SU-DHL-6 (cell line): Measurements from ENCODE around the gene MRPS14.

Experiments
- EZH2phosphoT487 ChIP-seq: fragments of 200-600 bp; sonication (generic), shearing (Covaris generic); conservative IDR thresholded peaks from 2 replicates; pipeline ENCODE4 v1.6.1; 2018; ENCODE audit warnings: mild to moderate bottlenecking, antibody characterized with exemption, low read length, moderate library complexity, mixed read lengths
- TF ChIP-seq, protein P1 (sequence below): fragments of 200-600 bp; sonication (generic); IDR thresholded peaks from one replicate; pipeline ENCODE4 v1.5.1; 2017; ENCODE audit warnings: antibody characterized with exemption, mild to moderate bottlenecking, low read length, moderate library complexity; ENCODE audit not compliant: insufficient read depth, poor library complexity, severe bottlenecking

DNA sequence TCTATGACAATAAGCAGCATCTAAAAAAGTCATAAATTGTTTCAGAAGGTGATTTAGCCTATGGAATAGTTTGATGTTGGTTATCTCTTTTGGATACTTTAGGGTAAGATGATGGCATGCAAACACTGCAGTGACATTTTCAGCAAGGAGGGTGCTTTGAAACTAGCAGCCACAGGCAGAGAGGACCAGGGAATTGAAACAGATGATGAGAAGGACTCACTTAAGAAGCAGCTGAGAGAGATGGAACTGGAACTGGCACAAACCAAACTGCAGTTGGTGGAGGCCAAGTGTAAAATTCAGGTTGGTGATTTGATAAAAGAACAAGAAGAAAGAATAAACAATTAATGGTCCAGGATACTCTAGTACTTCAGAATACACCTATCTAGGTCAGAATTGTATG, 34.7 kb downstream of the MRPS14 start:
- TF ChIP-seq, protein P1, sequence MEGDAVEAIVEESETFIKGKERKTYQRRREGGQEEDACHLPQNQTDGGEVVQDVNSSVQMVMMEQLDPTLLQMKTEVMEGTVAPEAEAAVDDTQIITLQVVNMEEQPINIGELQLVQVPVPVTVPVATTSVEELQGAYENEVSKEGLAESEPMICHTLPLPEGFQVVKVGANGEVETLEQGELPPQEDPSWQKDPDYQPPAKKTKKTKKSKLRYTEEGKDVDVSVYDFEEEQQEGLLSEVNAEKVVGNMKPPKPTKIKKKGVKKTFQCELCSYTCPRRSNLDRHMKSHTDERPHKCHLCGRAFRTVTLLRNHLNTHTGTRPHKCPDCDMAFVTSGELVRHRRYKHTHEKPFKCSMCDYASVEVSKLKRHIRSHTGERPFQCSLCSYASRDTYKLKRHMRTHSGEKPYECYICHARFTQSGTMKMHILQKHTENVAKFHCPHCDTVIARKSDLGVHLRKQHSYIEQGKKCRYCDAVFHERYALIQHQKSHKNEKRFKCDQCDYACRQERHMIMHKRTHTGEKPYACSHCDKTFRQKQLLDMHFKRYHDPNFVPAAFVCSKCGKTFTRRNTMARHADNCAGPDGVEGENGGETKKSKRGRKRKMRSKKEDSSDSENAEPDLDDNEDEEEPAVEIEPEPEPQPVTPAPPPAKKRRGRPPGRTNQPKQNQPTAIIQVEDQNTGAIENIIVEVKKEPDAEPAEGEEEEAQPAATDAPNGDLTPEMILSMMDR: no peak
- TF ChIP-seq EZH2phosphoT487: no peak
